ENCODE results near the gene MYO9B. TPM values are rescaled to one million over a fixed set of nuclear protein-coding genes. Genes with fewer than 3 reads are reported as not detected.
"Not testable (repeated sequence)": the region's sequence is repeated elsewhere in the genome, so short reads cannot be mapped to it uniquely, and the experiment has no call there.

The MYO9B gene
- total and polyA plus RNA-seq, 5 experiments from 2014 or later, result 3.3 to 171 (median 22.3) TPM

- no peaks in the 10 kb centered on the region for H3K9me3 Mint-ChIP-seq
- POLR2A ChIA-PET, result interaction anchor here (0.7 kb wide), 1 partner anchor 145 kb away, joined by 3 read pairs; no protein-coding TSS in a partner anchor
- H3K4me3 Mint-ChIP-seq, result no peak overlapping the region
- H3K4me1 Mint-ChIP-seq, result peaks cover 15 to 57% (median 41%) of the 10 kb centered on the region in 4 donors
- peak overlapping the region in 5 of 10 donors; percentile 21 to 52 (median 26) for H3K27ac Mint-ChIP-seq
- H3K27me3 Mint-ChIP-seq, result no peaks in the 10 kb centered on the region
- DNase-seq, result no peak
- no peak for ATAC-seq
- H3K36me3 Mint-ChIP-seq, result peaks cover 0 to 49% (median 9%) of the 10 kb centered on the region in 3 donors
Observed at GRCh38 chr19:17097593-17098126, 22.1 kb downstream of the MYO9B start.

GRCh38 chr19:17098326-17098725 is 22.7 kb downstream of the MYO9B start:
- Mint-ChIP-seq H3K4me3 (no peak overlapping the region), H3K4me1 (peaks cover 19 to 56% (median 43%) of the 10 kb centered on the region in 4 donors), H3K27ac (peak overlapping the region in 6 of 10 donors; percentile 12 to 57 (median 33)), H3K9me3 (peaks cover 0 to 4% (median 0%) of the 10 kb centered on the region in 9 donors), H3K27me3 (no peaks in the 10 kb centered on the region), H3K36me3 (peaks cover 0 to 54% (median 16%) of the 10 kb centered on the region in 3 donors)
- no peak for ATAC-seq
- POLR2A ChIA-PET, result no interaction called here
- DNase-seq, result no peak

- POLR2A ChIA-PET, result no interaction called here
- H3K9me3 Mint-ChIP-seq, result peaks cover 0 to 4% (median 0%) of the 10 kb centered on the region in 9 donors
- peaks cover 26 to 56% (median 42%) of the 10 kb centered on the region in 4 donors for H3K4me1 Mint-ChIP-seq
- H3K27ac Mint-ChIP-seq, result peak overlapping the region in 2 of 10 donors; percentile 40 to 61
- H3K4me3 Mint-ChIP-seq, result no peak overlapping the region
- ATAC-seq (no peak), DNase-seq (no peak)
- no peaks in the 10 kb centered on the region for H3K27me3 Mint-ChIP-seq
- H3K36me3 Mint-ChIP-seq, result peaks cover 0 to 80% (median 27%) of the 10 kb centered on the region in 3 donors
Observed at GRCh38 chr19:17101686-17102628, 26.4 kb downstream of the MYO9B start.

GRCh38 chr19:17103177-17103576 is 27.6 kb downstream of the MYO9B start:
- POLR2A ChIA-PET, result no interaction called here
- DNase-seq, result peak in 1 of 10 donors; percentile 9
- Mint-ChIP-seq H3K4me3 (no peak overlapping the region), H3K27ac (peak overlapping the region in 9 of 10 donors; percentile 8 to 91 (median 70)), H3K9me3 (peaks cover 0 to 4% (median 0%) of the 10 kb centered on the region in 9 donors), H3K27me3 (no peaks in the 10 kb centered on the region), H3K4me1 (peaks cover 27 to 64% (median 46%) of the 10 kb centered on the region in 4 donors), H3K36me3 (peaks cover 0 to 84% (median 27%) of the 10 kb centered on the region in 3 donors)
- ATAC-seq, result no peak

GRCh38 chr19:17104679-17105078 is 29.1 kb downstream of the MYO9B start:
- no peak for ATAC-seq
- DNase-seq, result no peak
- no peaks in the 10 kb centered on the region for H3K27me3 Mint-ChIP-seq
- H3K4me1 Mint-ChIP-seq, result peaks cover 27 to 68% (median 48%) of the 10 kb centered on the region in 4 donors
- H3K36me3 Mint-ChIP-seq, result peaks cover 0 to 75% (median 27%) of the 10 kb centered on the region in 3 donors
- POLR2A ChIA-PET, result interaction anchor here (1.1 to 1.9 kb wide), 2 partner anchors 14 to 21 kb away, joined by 3 to 7 read pairs; no protein-coding TSS in a partner anchor
- no peak overlapping the region for H3K4me3 Mint-ChIP-seq
- peaks cover 0 to 4% (median 0%) of the 10 kb centered on the region in 9 donors for H3K9me3 Mint-ChIP-seq
- peak overlapping the region in 2 of 10 donors; percentile 49 to 66 for H3K27ac Mint-ChIP-seq

- DNase-seq (no peak), ATAC-seq (no peak)
- peak overlapping the region in 4 of 10 donors; percentile 25 to 63 (median 40) for H3K27ac Mint-ChIP-seq
- H3K4me3 Mint-ChIP-seq, result no peak overlapping the region
- H3K4me1 Mint-ChIP-seq, result peaks cover 32 to 73% (median 52%) of the 10 kb centered on the region in 4 donors
- no peaks in the 10 kb centered on the region for H3K27me3 Mint-ChIP-seq
- H3K9me3 Mint-ChIP-seq, result peaks cover 0 to 4% (median 0%) of the 10 kb centered on the region in 9 donors
- POLR2A ChIA-PET, result interaction anchor here (1.1 to 1.9 kb wide), 2 partner anchors 15 to 20 kb away, joined by 3 to 7 read pairs; no protein-coding TSS in a partner anchor
- peaks cover 0 to 75% (median 27%) of the 10 kb centered on the region in 3 donors for H3K36me3 Mint-ChIP-seq
Observed at GRCh38 chr19:17105556-17105955, 30.0 kb downstream of the MYO9B start.

- peak overlapping the region in 3 of 10 donors; percentile 25 to 72 (median 65) for H3K27ac Mint-ChIP-seq
- H3K36me3 Mint-ChIP-seq, result peaks cover 0 to 66% (median 27%) of the 10 kb centered on the region in 3 donors
- H3K9me3 Mint-ChIP-seq, DNase-seq, ATAC-seq, H3K4me3 Mint-ChIP-seq, H3K27me3 Mint-ChIP-seq: not testable (repeated sequence)
- POLR2A ChIA-PET, result interaction anchor here (1.9 kb wide), 1 partner anchor 19 kb away, joined by 7 read pairs; no protein-coding TSS in a partner anchor
- peaks cover 34 to 78% (median 57%) of the 10 kb centered on the region in 4 donors for H3K4me1 Mint-ChIP-seq
Observed at GRCh38 chr19:17106964-17107363, 31.4 kb downstream of the MYO9B start.

GRCh38 chr19:17107546-17108452 is 32.2 kb downstream of the MYO9B start:
- ATAC-seq (no peak), DNase-seq (no peak)
- POLR2A ChIA-PET, result no interaction called here
- peaks cover 33 to 81% (median 61%) of the 10 kb centered on the region in 4 donors for H3K4me1 Mint-ChIP-seq
- peaks cover 0 to 4% (median 0%) of the 10 kb centered on the region in 9 donors for H3K9me3 Mint-ChIP-seq
- no peaks in the 10 kb centered on the region for H3K27me3 Mint-ChIP-seq
- H3K4me3 Mint-ChIP-seq, result peak overlapping the region in 3 of 10 donors; percentile 36 to 65 (median 42)
- peak overlapping the region; percentile 9 to 87 (median 64) for H3K27ac Mint-ChIP-seq
- H3K36me3 Mint-ChIP-seq, result peaks cover 0 to 59% (median 18%) of the 10 kb centered on the region in 3 donors

- Mint-ChIP-seq H3K9me3 (no peaks in the 10 kb centered on the region), H3K36me3 (peaks cover 0 to 58% (median 12%) of the 10 kb centered on the region in 3 donors), H3K4me3 (peak overlapping the region in 5 of 10 donors; percentile 8 to 65 (median 36)), H3K27me3 (no peaks in the 10 kb centered on the region), H3K27ac (peak overlapping the region in 9 of 10 donors; percentile 41 to 87 (median 62)), H3K4me1 (peaks cover 34 to 81% (median 61%) of the 10 kb centered on the region in 4 donors)
- DNase-seq (no peak), ATAC-seq (no peak)
- POLR2A ChIA-PET, result interaction anchor here (0.5 kb wide), 1 partner anchor 173 kb away, joined by 3 read pairs; no protein-coding TSS in a partner anchor
Observed at GRCh38 chr19:17108453-17108784, 32.8 kb downstream of the MYO9B start.

- peak overlapping the region; percentile 35 to 92 (median 88) for H3K27ac Mint-ChIP-seq
- ATAC-seq, result peak in 1 of 2 donors; percentile 8
- DNase-seq, result no peak
- H3K36me3 Mint-ChIP-seq, result peaks cover 0 to 55% (median 10%) of the 10 kb centered on the region in 3 donors
- H3K4me3 Mint-ChIP-seq, result peak overlapping the region in 6 of 10 donors; percentile 65 to 74 (median 68)
- H3K9me3 Mint-ChIP-seq, result no peaks in the 10 kb centered on the region
- no peaks in the 10 kb centered on the region for H3K27me3 Mint-ChIP-seq
- H3K4me1 Mint-ChIP-seq, result peaks cover 38 to 84% (median 63%) of the 10 kb centered on the region in 4 donors
- POLR2A ChIA-PET, result interaction anchor here (2.8 kb wide), 1 partner anchor 16 kb away, joined by 25 read pairs; no protein-coding TSS in a partner anchor
Observed at GRCh38 chr19:17109300-17109699, 33.7 kb downstream of the MYO9B start.

GRCh38 chr19:17109962-17110598 is 34.5 kb downstream of the MYO9B start:
- ATAC-seq, result peak; percentile 60 to 72

More at GRCh38 chr19:17109962-17110598, 34.5 kb downstream of the MYO9B start:
- Mint-ChIP-seq H3K27me3 (no peaks in the 10 kb centered on the region), H3K36me3 (peaks cover 0 to 53% (median 6%) of the 10 kb centered on the region in 3 donors), H3K4me3 (peak overlapping the region; percentile 11 to 74 (median 66)), H3K9me3 (no peaks in the 10 kb centered on the region), H3K27ac (peak overlapping the region; percentile 68 to 92 (median 88)), H3K4me1 (peaks cover 36 to 83% (median 61%) of the 10 kb centered on the region in 4 donors)
- DNase-seq, result peak in 5 of 10 donors; percentile 9 to 52 (median 25)
- POLR2A ChIA-PET, result interaction anchor here (0.7 to 2.8 kb wide), 2 partner anchors 10 to 15 kb away, joined by 3 to 25 read pairs; no protein-coding TSS in a partner anchor
